Mesendoderm (in vitro differentiated cells): Measurements from ENCODE around the gene IQSEC1.

Experiments used
- DNase-seq: peaks from one replicate; pipeline ENCODE4 v3.0.0; 2013
- H2AK5ac ChIP-seq: 2 replicates; pipeline ENCODE4 v1.6.1; 2013; ENCODE audit warnings: low read length, inconsistent platforms
- H2BK120ac ChIP-seq: 2 replicates; pipeline ENCODE4 v1.6.1; 2013; ENCODE audit warnings: low read depth, mild to moderate bottlenecking, low read length, moderate library complexity, mixed read lengths
- H2BK15ac ChIP-seq: replicated peaks from 2 replicates; pipeline ENCODE4 v1.6.1; 2013; ENCODE audit warnings: low read depth, mild to moderate bottlenecking, moderate library complexity
- H2BK5ac ChIP-seq: 2 replicates; pipeline ENCODE4 v1.6.1; 2013; ENCODE audit warnings: low read length, inconsistent platforms
- H3K18ac ChIP-seq: 2 replicates; pipeline ENCODE4 v1.6.1; 2013; ENCODE audit warnings: mild to moderate bottlenecking, low read length, mixed read lengths
- H3K23ac ChIP-seq: one replicate; pipeline ENCODE4 v1.6.1; 2013; ENCODE audit warnings: low read length
- H3K27ac ChIP-seq: 2 replicates; pipeline ENCODE4 v1.5.1; 2013; ENCODE audit warnings: low read depth, mild to moderate bottlenecking, inconsistent platforms, low read length, moderate library complexity
- H3K27me3 ChIP-seq: 2 replicates; pipeline ENCODE4 v1.6.1; 2013; ENCODE audit warnings: low read length, control low read depth, mild to moderate bottlenecking, inconsistent platforms; ENCODE audit not compliant: insufficient read depth, poor library complexity
- H3K36me3 ChIP-seq: 2 replicates; pipeline ENCODE4 v1.6.1; 2013; ENCODE audit warnings: low read length, inconsistent platforms; ENCODE audit not compliant: control insufficient read depth, insufficient read depth
- H3K4ac ChIP-seq: one replicate; pipeline ENCODE4 v1.6.1; 2013; ENCODE audit warnings: low read depth, mild to moderate bottlenecking, low read length, moderate library complexity
- H3K4me1 ChIP-seq: 2 replicates; pipeline ENCODE4 v1.6.1; 2013; ENCODE audit warnings: low read depth, low read length, inconsistent platforms; ENCODE audit not compliant: control insufficient read depth
- H3K4me2 ChIP-seq: 2 replicates; pipeline ENCODE4 v1.6.1; 2013; ENCODE audit warnings: low read length
- H3K4me3 ChIP-seq: 2 replicates; pipeline ENCODE4 v1.5.1; 2013; ENCODE audit warnings: mild to moderate bottlenecking, low read length
- H3K56ac ChIP-seq: one replicate; pipeline ENCODE4 v1.6.1; 2013; ENCODE audit warnings: low read length
- H3K79me1 ChIP-seq: 2 replicates; pipeline ENCODE4 v1.6.1; 2013; ENCODE audit warnings: low read length, inconsistent platforms
- H3K79me2 ChIP-seq: 2 replicates; pipeline ENCODE4 v1.6.1; 2013; ENCODE audit warnings: mild to moderate bottlenecking, low read length; ENCODE audit not compliant: control insufficient read depth, insufficient read depth
- H3K9ac ChIP-seq: 2 replicates; pipeline ENCODE4 v1.6.1; 2013; ENCODE audit warnings: low read length, inconsistent platforms
- H4K5ac ChIP-seq: one replicate; pipeline ENCODE4 v1.6.1; 2013; ENCODE audit warnings: low read length
- H4K8ac ChIP-seq: one replicate; pipeline ENCODE4 v1.6.1; 2013; ENCODE audit warnings: low read depth, mild to moderate bottlenecking, control low read depth, low read length, moderate library complexity
- WGBS: extraction: QIAGEN DNeasy Blood & Tissue Kit; methylation state at CpG from one replicate; pipeline ENCODE4 v1.1.7; 2013; ENCODE audit warnings: low lambda C conversion rate, missing lambda C conversion rate; ENCODE audit not compliant: insufficient coverage; ENCODE audit errors: extremely low coverage; 5-methylcytosine and 5-hydroxymethylcytosine counted together

The IQSEC1 gene

DNA sequence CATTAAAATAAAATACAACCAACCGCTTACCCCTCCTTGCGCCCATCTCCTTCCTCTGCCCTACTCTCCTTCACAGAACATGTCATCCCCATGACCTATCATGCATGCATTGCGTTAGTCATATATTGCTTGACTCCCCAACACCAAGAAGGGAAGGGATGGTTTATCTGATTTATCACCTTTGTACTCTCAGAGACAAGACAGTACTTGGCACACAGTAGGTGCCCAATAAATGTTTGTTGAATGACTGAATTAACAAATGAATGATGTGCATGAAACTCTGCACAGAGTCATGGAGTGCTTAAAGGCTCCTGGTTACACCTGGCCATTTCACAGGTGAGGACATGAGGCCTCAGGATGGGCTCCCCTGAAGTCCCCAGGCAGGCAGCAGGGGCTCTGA is 59.7 kb downstream of the IQSEC1 start:
- Histone ChIP-seq H3K23ac (no peak overlapping the region), H3K4me3 (no peak overlapping the region), H3K4me1 (peaks cover 3% of the 10 kb centered on the region), H2AK5ac (no peak overlapping the region), H3K4me2 (no peak overlapping the region), H3K4ac (no peak overlapping the region), H3K9ac (no peak overlapping the region), H4K8ac (no peak overlapping the region), H3K56ac (no peak overlapping the region), H3K27ac (no peak overlapping the region), H3K36me3 (no peaks in the 10 kb centered on the region), H3K79me1 (no peaks in the 10 kb centered on the region), H2BK15ac (no peak overlapping the region), H2BK5ac (no peak overlapping the region), H3K27me3 (no peaks in the 10 kb centered on the region), H3K18ac (no peak overlapping the region), H2BK120ac (no peak overlapping the region), H3K79me2 (no peaks in the 10 kb centered on the region), H4K5ac (no peak overlapping the region)
- no CpG with 5 or more reads among the region's 3 CpGs for WGBS
- DNase-seq, result no peak

DNA sequence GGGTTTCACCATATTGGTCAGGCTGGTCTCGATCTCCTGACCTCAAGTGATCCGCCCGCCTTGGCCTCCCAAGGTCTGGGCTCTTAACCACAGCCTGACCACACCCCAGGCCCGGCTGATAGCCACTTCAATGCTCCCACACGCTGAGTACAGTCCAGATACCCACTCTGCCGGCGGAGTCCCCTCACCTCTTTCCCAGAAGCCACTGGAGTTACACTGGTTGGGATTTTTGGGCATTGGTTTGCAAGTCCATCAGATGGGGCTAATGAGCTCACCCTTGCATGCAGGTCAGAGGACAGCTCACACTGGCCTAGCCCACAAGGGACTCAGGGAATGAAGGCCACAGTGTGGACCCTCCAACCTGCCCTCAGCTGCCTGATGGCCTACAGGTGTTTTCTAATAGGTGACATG is 60.1 kb downstream of the IQSEC1 start:
- no peak overlapping the region for H3K4me3 ChIP-seq
- H2BK15ac ChIP-seq, result no peak overlapping the region
- no peak overlapping the region for H2BK5ac ChIP-seq
- no peaks in the 10 kb centered on the region for H3K27me3 ChIP-seq
- H3K79me2 ChIP-seq, result no peaks in the 10 kb centered on the region
- no peak for DNase-seq
- WGBS, result no CpG with 5 or more reads among the region's 7 CpGs
- no peak overlapping the region for H2BK120ac ChIP-seq
- H3K23ac ChIP-seq, result no peak overlapping the region
- no peak overlapping the region for H4K5ac ChIP-seq
- H3K79me1 ChIP-seq, result no peaks in the 10 kb centered on the region
- no peak overlapping the region for H2AK5ac ChIP-seq
- no peak overlapping the region for H3K18ac ChIP-seq
- H4K8ac ChIP-seq, result no peak overlapping the region
- H3K4ac ChIP-seq, result no peak overlapping the region
- H3K56ac ChIP-seq, result no peak overlapping the region
- H3K36me3 ChIP-seq, result no peaks in the 10 kb centered on the region
- H3K4me2 ChIP-seq, result no peak overlapping the region
- H3K9ac ChIP-seq, result no peak overlapping the region
- H3K4me1 ChIP-seq, result peaks cover 3% of the 10 kb centered on the region
- H3K27ac ChIP-seq, result no peak overlapping the region

DNA sequence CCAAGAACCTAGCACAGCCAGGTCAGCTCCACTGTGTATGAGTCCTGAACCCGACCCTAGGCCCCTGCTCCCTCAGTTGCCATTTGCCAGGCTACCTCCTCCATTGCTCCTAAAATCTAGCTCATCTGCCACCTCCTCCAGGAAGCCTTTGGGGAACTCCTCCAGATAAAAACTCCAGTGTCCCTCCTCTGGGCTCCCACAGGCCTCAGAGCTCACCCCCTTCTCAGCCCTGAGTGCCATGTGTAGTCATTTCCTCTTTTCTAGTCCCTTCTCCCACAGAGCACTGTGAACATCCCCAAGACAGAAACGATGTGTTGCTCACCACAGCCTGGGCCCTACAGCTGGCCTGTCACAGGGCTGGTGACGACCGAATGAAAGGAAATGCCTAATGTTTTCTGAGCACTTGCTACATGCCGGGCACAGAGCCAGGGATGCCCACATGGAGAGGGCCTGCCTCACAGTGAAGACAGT is 61.0 kb downstream of the IQSEC1 start:
- no peak for DNase-seq
- no peaks in the 10 kb centered on the region for H3K27me3 ChIP-seq
- H4K5ac ChIP-seq, result no peak overlapping the region
- H3K27ac ChIP-seq, result no peak overlapping the region
- H3K4me2 ChIP-seq, result no peak overlapping the region
- H3K36me3 ChIP-seq, result no peaks in the 10 kb centered on the region
- no peak overlapping the region for H3K23ac ChIP-seq
- no peak overlapping the region for H3K56ac ChIP-seq
- no peak overlapping the region for H3K18ac ChIP-seq
- H3K4ac ChIP-seq, result no peak overlapping the region
- H2AK5ac ChIP-seq, result no peak overlapping the region
- no peak overlapping the region for H3K4me3 ChIP-seq
- H2BK5ac ChIP-seq, result no peak overlapping the region
- no peak overlapping the region for H2BK120ac ChIP-seq
- H3K79me2 ChIP-seq, result no peaks in the 10 kb centered on the region
- peaks cover 3% of the 10 kb centered on the region for H3K4me1 ChIP-seq
- no peak overlapping the region for H3K9ac ChIP-seq
- H4K8ac ChIP-seq, result no peak overlapping the region
- H3K79me1 ChIP-seq, result no peaks in the 10 kb centered on the region
- no peak overlapping the region for H2BK15ac ChIP-seq
- no CpG with 5 or more reads among the region's 5 CpGs for WGBS

DNA sequence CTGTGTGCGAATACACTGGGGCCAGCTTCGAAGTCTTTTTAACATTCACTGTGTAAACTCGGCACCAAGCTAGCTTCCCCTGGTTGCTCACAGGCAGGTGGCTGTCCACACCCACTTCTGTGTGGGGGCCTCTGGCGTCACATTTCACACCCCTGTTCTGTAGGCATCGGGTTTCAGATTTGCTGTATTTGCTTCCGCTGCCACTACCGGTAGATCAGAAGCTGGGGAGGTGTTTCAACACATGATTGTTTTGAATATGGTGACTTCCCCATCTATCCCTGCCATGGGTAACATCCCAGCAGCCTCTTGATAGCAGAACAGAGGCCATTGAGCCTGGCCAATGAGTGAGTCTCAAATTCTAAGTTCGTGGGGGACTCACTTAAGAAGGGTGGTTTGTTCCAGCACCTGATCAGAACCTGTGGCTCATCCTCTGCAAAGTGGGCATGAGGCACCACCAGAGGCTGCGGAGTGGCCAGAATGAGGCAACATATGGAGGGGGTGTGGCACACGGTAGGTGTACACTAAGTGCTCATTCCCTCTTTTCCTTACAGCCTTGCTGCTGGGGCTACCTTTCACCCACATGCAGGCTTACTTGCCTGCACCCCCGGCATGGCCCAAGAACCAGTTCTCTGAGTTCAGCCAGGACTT is 61.5 kb downstream of the IQSEC1 start:
- H3K79me2 ChIP-seq, result no peaks in the 10 kb centered on the region
- H3K56ac ChIP-seq, result no peak overlapping the region
- H3K36me3 ChIP-seq, result no peaks in the 10 kb centered on the region
- DNase-seq, result no peak
- H3K4me1 ChIP-seq, result peaks cover 3% of the 10 kb centered on the region
- no peaks in the 10 kb centered on the region for H3K79me1 ChIP-seq
- no peak overlapping the region for H3K23ac ChIP-seq
- H3K27ac ChIP-seq, result no peak overlapping the region
- H2BK5ac ChIP-seq, result no peak overlapping the region
- no CpG with 5 or more reads among the region's 11 CpGs for WGBS
- H3K4me3 ChIP-seq, result no peak overlapping the region
- H3K27me3 ChIP-seq, result no peaks in the 10 kb centered on the region
- no peak overlapping the region for H3K18ac ChIP-seq
- no peak overlapping the region for H2BK15ac ChIP-seq
- no peak overlapping the region for H4K5ac ChIP-seq
- H4K8ac ChIP-seq, result no peak overlapping the region
- H3K9ac ChIP-seq, result no peak overlapping the region
- no peak overlapping the region for H2BK120ac ChIP-seq
- H3K4me2 ChIP-seq, result no peak overlapping the region
- H3K4ac ChIP-seq, result no peak overlapping the region
- H2AK5ac ChIP-seq, result no peak overlapping the region

DNA sequence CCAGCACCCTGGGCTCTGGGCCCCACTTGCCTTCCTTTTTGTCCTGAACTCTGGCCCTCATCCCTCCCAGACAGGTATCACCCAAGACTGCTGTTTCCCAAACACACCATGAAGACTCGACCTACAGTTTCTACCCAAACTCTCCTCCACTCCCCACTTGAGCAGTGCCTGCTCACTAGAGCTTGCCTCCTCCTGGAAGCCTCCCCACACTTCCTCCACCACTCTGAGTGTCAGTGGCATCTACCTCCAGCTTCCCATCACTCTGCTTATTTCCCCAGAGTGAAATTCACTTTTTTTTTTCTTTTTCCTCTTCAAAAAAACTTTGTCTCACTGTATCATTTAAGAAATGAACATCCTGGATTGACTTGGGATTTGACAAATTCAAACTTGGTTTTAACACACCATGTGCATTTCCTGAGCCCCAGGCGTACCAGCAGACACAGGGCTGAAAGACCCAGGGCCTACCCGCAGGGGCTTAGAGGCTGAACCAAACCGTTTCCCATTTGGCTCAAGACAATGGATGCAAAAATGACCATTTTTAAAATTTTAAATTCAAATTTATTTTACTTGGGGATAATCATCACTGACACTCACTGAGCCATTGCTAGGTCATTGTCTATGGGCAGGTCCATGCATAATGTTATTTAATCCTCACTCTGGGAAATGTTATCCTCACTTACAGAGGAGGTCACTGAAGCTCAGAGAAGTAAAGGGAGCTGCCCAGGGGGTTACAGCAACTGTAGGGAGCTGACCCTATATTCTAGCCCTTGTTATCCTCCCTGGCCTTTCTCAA is 62.3 kb downstream of the IQSEC1 start:
- Histone ChIP-seq H4K5ac (no peak overlapping the region), H3K9ac (no peak overlapping the region), H3K56ac (no peak overlapping the region), H2BK5ac (no peak overlapping the region), H2AK5ac (no peak overlapping the region), H3K4ac (no peak overlapping the region), H3K27me3 (no peaks in the 10 kb centered on the region), H2BK15ac (no peak overlapping the region), H4K8ac (no peak overlapping the region), H3K4me2 (no peak overlapping the region), H3K4me1 (peaks cover 3% of the 10 kb centered on the region), H3K18ac (no peak overlapping the region), H3K23ac (no peak overlapping the region), H3K36me3 (no peaks in the 10 kb centered on the region), H3K79me1 (no peaks in the 10 kb centered on the region), H2BK120ac (no peak overlapping the region), H3K79me2 (no peaks in the 10 kb centered on the region), H3K4me3 (no peak overlapping the region), H3K27ac (no peak overlapping the region)
- DNase-seq, result no peak
- WGBS, result no CpG with 5 or more reads among the region's 4 CpGs
